Central memory CD8-positive, alpha-beta T cell (primary cell): ENCODE measurements around the gene KAT2B.
"Not testable (repeated sequence)": the region's sequence is repeated elsewhere in the genome, so short reads cannot be mapped to it uniquely, and the experiment has no call there.

Source experiments
- ATAC-seq: fragments of 150-1000 bp; cut with Tn5 transposase; replicated peaks from 2 replicates; pipeline ENCODE4 v1.10.0; 2022; ENCODE audit warnings: mild to moderate bottlenecking, moderate FRiP score, moderate number of reproducible peaks; ENCODE audit not compliant: poor library complexity, severe bottlenecking; ENCODE audit errors: extremely low read depth
- DNase-seq, 2 donors: peaks; one replicate each; pipeline ENCODE4 v3.0.0; 2021; ENCODE audit warnings: low spot score in 2 of 2
- H3K27ac Mint-ChIP-seq: one replicate; pipeline ENCODE4 v1.8.0; 2022; ENCODE audit warnings: low read depth, mild to moderate bottlenecking, moderate library complexity, mixed read lengths
- H3K27me3 Mint-ChIP-seq: one replicate; pipeline ENCODE4 v1.8.0; 2022; ENCODE audit warnings: mixed read lengths
- H3K36me3 Mint-ChIP-seq: one replicate; pipeline ENCODE4 v1.8.0; 2022; ENCODE audit warnings: mild to moderate bottlenecking, moderate library complexity, mixed read lengths; ENCODE audit not compliant: insufficient read depth
- H3K4me1 Mint-ChIP-seq: one replicate; pipeline ENCODE4 v1.8.0; 2022; ENCODE audit warnings: mixed read lengths
- H3K4me3 Mint-ChIP-seq: one replicate; pipeline ENCODE4 v1.8.0; 2022; ENCODE audit warnings: mild to moderate bottlenecking, moderate library complexity, mixed read lengths
- H3K9me3 Mint-ChIP-seq: one replicate; pipeline ENCODE4 v1.8.0; 2022; ENCODE audit warnings: mixed read lengths

The KAT2B gene

GRCh38 chr3:20027136-20027535 lies 13.1 kb upstream of the KAT2B start:
- H3K27ac Mint-ChIP-seq = no peak overlapping the region
- ATAC-seq = no peak
- no peaks in the 10 kb centered on the region for H3K36me3 Mint-ChIP-seq
- H3K9me3 Mint-ChIP-seq = no peaks in the 10 kb centered on the region
- no peak overlapping the region for H3K4me3 Mint-ChIP-seq
- no peak for DNase-seq
- no peaks in the 10 kb centered on the region for H3K27me3 Mint-ChIP-seq
- peaks cover 8% of the 10 kb centered on the region for H3K4me1 Mint-ChIP-seq

GRCh38 chr3:20028905-20029331 lies 11.3 kb upstream of the KAT2B start:
- no peak for DNase-seq
- H3K27me3 Mint-ChIP-seq = no peaks in the 10 kb centered on the region
- H3K9me3 Mint-ChIP-seq = no peaks in the 10 kb centered on the region
- no peak overlapping the region for H3K27ac Mint-ChIP-seq
- ATAC-seq = no peak
- H3K4me1 Mint-ChIP-seq = peaks cover 5% of the 10 kb centered on the region
- H3K4me3 Mint-ChIP-seq = no peak overlapping the region
- no peaks in the 10 kb centered on the region for H3K36me3 Mint-ChIP-seq

- not testable (repeated sequence) for H3K9me3 Mint-ChIP-seq, H3K27me3 Mint-ChIP-seq, H3K36me3 Mint-ChIP-seq, ATAC-seq, H3K27ac Mint-ChIP-seq, H3K4me3 Mint-ChIP-seq, DNase-seq, H3K4me1 Mint-ChIP-seq
Measured at GRCh38 chr3:20031939-20032338, 8.3 kb upstream of the KAT2B start.

- H3K36me3 Mint-ChIP-seq = peaks cover 5% of the 10 kb centered on the region
- H3K27ac Mint-ChIP-seq = no peak overlapping the region
- H3K4me1 Mint-ChIP-seq = peaks cover 6% of the 10 kb centered on the region
- no peak overlapping the region for H3K4me3 Mint-ChIP-seq
- DNase-seq (no peak), ATAC-seq (no peak)
- no peaks in the 10 kb centered on the region for H3K27me3 Mint-ChIP-seq
- no peaks in the 10 kb centered on the region for H3K9me3 Mint-ChIP-seq
Measured at GRCh38 chr3:20035019-20035418, 5.2 kb upstream of the KAT2B start.

- peaks cover 18% of the 10 kb centered on the region for H3K4me1 Mint-ChIP-seq
- H3K27ac Mint-ChIP-seq = no peak overlapping the region
- H3K4me3 Mint-ChIP-seq = no peak overlapping the region
- peaks cover 16% of the 10 kb centered on the region for H3K36me3 Mint-ChIP-seq
- no peaks in the 10 kb centered on the region for H3K9me3 Mint-ChIP-seq
- DNase-seq (no peak), ATAC-seq (no peak)
- H3K27me3 Mint-ChIP-seq = no peaks in the 10 kb centered on the region
Measured at GRCh38 chr3:20037255-20037996, 2.8 kb upstream of the KAT2B start.

- no peaks in the 10 kb centered on the region for H3K9me3 Mint-ChIP-seq
- DNase-seq = no peak
- H3K27me3 Mint-ChIP-seq = no peaks in the 10 kb centered on the region
- H3K27ac Mint-ChIP-seq = peak overlapping the region; percentile 92
- H3K36me3 Mint-ChIP-seq = peaks cover 18% of the 10 kb centered on the region
- H3K4me3 Mint-ChIP-seq = peak overlapping the region; percentile 87
- H3K4me1 Mint-ChIP-seq = peaks cover 32% of the 10 kb centered on the region
- no peak for ATAC-seq
Measured at GRCh38 chr3:20038699-20039465, 1.4 kb upstream of the KAT2B start.

- Mint-ChIP-seq H3K4me3 (peak overlapping the region; percentile 87), H3K27me3 (no peaks in the 10 kb centered on the region), H3K9me3 (no peaks in the 10 kb centered on the region), H3K27ac (peak overlapping the region; percentile 92), H3K36me3 (peaks cover 18% of the 10 kb centered on the region), H3K4me1 (peaks cover 37% of the 10 kb centered on the region)
- ATAC-seq = no peak
- no peak for DNase-seq
Measured at GRCh38 chr3:20039466-20039764, 831 bp upstream of the KAT2B start.

GRCh38 chr3:20040548-20041196 lies 426 bp downstream of the KAT2B start:
- Mint-ChIP-seq H3K4me1 (peaks cover 42% of the 10 kb centered on the region), H3K27ac (peak overlapping the region; percentile 97), H3K27me3 (no peaks in the 10 kb centered on the region), H3K9me3 (no peaks in the 10 kb centered on the region), H3K4me3 (peak overlapping the region; percentile 98), H3K36me3 (peaks cover 18% of the 10 kb centered on the region)
- ATAC-seq = peak; percentile 21
- peak; percentile 41 to 53 for DNase-seq

GRCh38 chr3:20041197-20041780 lies 1.0 kb downstream of the KAT2B start:
- Mint-ChIP-seq H3K9me3 (no peaks in the 10 kb centered on the region), H3K4me3 (peak overlapping the region; percentile 98), H3K36me3 (peaks cover 18% of the 10 kb centered on the region), H3K27ac (peak overlapping the region; percentile 97), H3K4me1 (peaks cover 44% of the 10 kb centered on the region), H3K27me3 (no peaks in the 10 kb centered on the region)
- ATAC-seq (peak; percentile 30), DNase-seq (peak; percentile 47 to 54)

GRCh38 chr3:20042331-20042730 lies 2.1 kb downstream of the KAT2B start:
- peak overlapping the region; percentile 98 for H3K4me3 Mint-ChIP-seq
- H3K9me3 Mint-ChIP-seq = no peaks in the 10 kb centered on the region
- H3K27me3 Mint-ChIP-seq = no peaks in the 10 kb centered on the region
- H3K36me3 Mint-ChIP-seq = peaks cover 18% of the 10 kb centered on the region
- peak overlapping the region; percentile 97 for H3K27ac Mint-ChIP-seq
- ATAC-seq (no peak), DNase-seq (no peak)
- peaks cover 55% of the 10 kb centered on the region for H3K4me1 Mint-ChIP-seq

GRCh38 chr3:20043396-20043795 lies 3.1 kb downstream of the KAT2B start:
- Mint-ChIP-seq H3K36me3 (peaks cover 18% of the 10 kb centered on the region), H3K9me3 (no peaks in the 10 kb centered on the region), H3K27me3 (no peaks in the 10 kb centered on the region), H3K4me1 (peaks cover 65% of the 10 kb centered on the region), H3K27ac (peak overlapping the region; percentile 97), H3K4me3 (peak overlapping the region; percentile 98)
- DNase-seq = peak; percentile 18 to 32
- ATAC-seq = no peak

- peaks cover 63% of the 10 kb centered on the region for H3K4me1 Mint-ChIP-seq
- DNase-seq = no peak
- no peaks in the 10 kb centered on the region for H3K27me3 Mint-ChIP-seq
- peak overlapping the region; percentile 97 for H3K27ac Mint-ChIP-seq
- no peaks in the 10 kb centered on the region for H3K9me3 Mint-ChIP-seq
- peak overlapping the region; percentile 98 for H3K4me3 Mint-ChIP-seq
- H3K36me3 Mint-ChIP-seq = peaks cover 16% of the 10 kb centered on the region
- ATAC-seq = no peak
Measured at GRCh38 chr3:20043825-20044224, 3.6 kb downstream of the KAT2B start.
